GM12878 (cell line): ENCODE measurements around the gene FRYL. TPM values are rescaled to one million over a fixed set of nuclear protein-coding genes. Genes with fewer than 3 reads are reported as not detected.

Experiments
- ATAC-seq: fragments of 200-7000 bp; cut with Tn5 transposase; 3 replicates; pipeline ENCODE4 v1.9.1; 2020; ENCODE audit warnings: mild to moderate bottlenecking, moderate library complexity
- BruUV-seq: library from RNA; stranded (reverse); fragments of 400-500 nt; replicated peaks from 2 replicates; lab custom pipeline; 2021; lab: Mats Ljungman, UMichigan
- CTCF ChIA-PET: fragments of 300-600 bp; sonication (Branson Sonifier 250); formaldehyde crosslinking; extraction: SDS; loops from one replicate; lab custom pipeline; 2021; ENCODE audit warnings: inconsistent platforms; lab: Yijun Ruan, JAX
- POLR2A ChIA-PET: fragments of 350-600 bp; formaldehyde crosslinking; extraction: SDS; loops from one replicate; lab custom pipeline; 2021; ENCODE audit warnings: inconsistent platforms; lab: Charles Lee
- RAD21 ChIA-PET: fragments of 300-600 bp; sonication (Branson Sonifier 250); formaldehyde crosslinking; loops from one replicate; lab custom pipeline; 2023; ENCODE audit warnings: antibody characterized with exemption; ENCODE audit not compliant: unreplicated experiment; lab: Charles Lee
- SMC1A ChIA-PET: fragments of 300-600 bp; sonication (Branson Sonifier 250); formaldehyde crosslinking; loops from one replicate; lab custom pipeline; 2023; ENCODE audit not compliant: unreplicated experiment, uncharacterized antibody; lab: Charles Lee
- DNase-seq: peaks from one replicate; pipeline ENCODE4 v3.0.0-alpha.2; 2011; ENCODE audit warnings: low read depth, low spot score
- FAIRE-seq: peaks from 3 replicates; lab custom pipeline; 2011; peaks lifted over from hg19 to GRCh38; lab: Jason Lieb, UNC
- H2AFZ ChIP-seq: 2 replicates; pipeline ENCODE4 v1.6.0; 2011; ENCODE audit warnings: low read depth, low read length, control low read depth; ENCODE audit not compliant: control insufficient read depth
- H3K27ac ChIP-seq: 2 replicates; pipeline ENCODE4 v1.5.1; 2011; ENCODE audit warnings: control low read depth; ENCODE audit not compliant: control insufficient read depth, insufficient read depth
- H3K27me3 ChIP-seq, 2 experiments: replicated peaks in 1 of 2; 2 replicates each; pipeline versions ENCODE4 v1.6.0 to v1.6.1; 2011; ENCODE audit warnings: low read length in 1 of 2; ENCODE audit not compliant: control insufficient read depth in 2 of 2, insufficient read depth in 2 of 2
- H3K36me3 ChIP-seq, 2 experiments: 2 replicates each; pipeline ENCODE4 v1.5.1; 2011; ENCODE audit warnings: low read length in 1 of 2; ENCODE audit not compliant: control insufficient read depth in 2 of 2, insufficient read depth in 2 of 2
- H3K4me1 ChIP-seq: 2 replicates; pipeline ENCODE4 v1.6.1; 2011; ENCODE audit warnings: mild to moderate bottlenecking, low read length, moderate library complexity, mixed read lengths; ENCODE audit not compliant: control insufficient read depth, insufficient read depth
- H3K4me2 ChIP-seq: 2 replicates; pipeline ENCODE4 v1.6.0; 2011; ENCODE audit warnings: control low read depth; ENCODE audit not compliant: control insufficient read depth, insufficient read depth
- H3K4me3 ChIP-seq: fragments of 200-600 bp; sonication (generic); 2 replicates; pipeline ENCODE4 v1.5.1; 2016
- H3K79me2 ChIP-seq: 2 replicates; pipeline ENCODE4 v1.6.0; 2011; ENCODE audit warnings: low read length; ENCODE audit not compliant: control insufficient read depth, insufficient read depth
- H3K9ac ChIP-seq: 2 replicates; pipeline ENCODE4 v1.8.0; 2011; ENCODE audit warnings: low read length, control low read depth, mixed read lengths; ENCODE audit not compliant: control insufficient read depth, insufficient read depth
- H3K9me3 ChIP-seq: replicated peaks from 3 replicates; pipeline ENCODE4 v1.5.1; 2011; ENCODE audit warnings: mild to moderate bottlenecking, low read length; ENCODE audit not compliant: control insufficient read depth, insufficient read depth
- H4K20me1 ChIP-seq: 2 replicates; pipeline ENCODE4 v1.6.0; 2011; ENCODE audit not compliant: control insufficient read depth, insufficient read depth
- ATF7 ChIP-seq: fragments of 450-650 bp; IDR thresholded peaks from 2 replicates; pipeline ENCODE4 v1.6.1; 2016; ENCODE audit warnings: low read depth, mild to moderate bottlenecking
- BHLHE40 ChIP-seq, 2 experiments: fragments of 450-650 bp in 1 of 2; IDR thresholded peaks; 2 replicates each; pipeline ENCODE4 v1.6.1; 2011 to 2017; ENCODE audit warnings: low read depth in 2 of 2, borderline replicate concordance in 1 of 2, improper control_type of control experiment in 1 of 2, low read length in 1 of 2, mild to moderate bottlenecking in 1 of 2
- BRCA1 ChIP-seq: IDR thresholded peaks from 2 replicates; pipeline ENCODE4 v1.6.1; 2011; ENCODE audit warnings: low read depth, low read length, improper control_type of control experiment
- CBX5 ChIP-seq: sonication (generic); IDR thresholded peaks from 2 replicates; pipeline ENCODE4 v1.6.1; 2016; ENCODE audit warnings: low read depth, moderate library complexity, mild to moderate bottlenecking, inconsistent platforms
- CHD1 ChIP-seq: IDR thresholded peaks from 2 replicates; pipeline ENCODE4 v1.6.1; 2012; ENCODE audit warnings: low read depth, low read length, improper control_type of control experiment
- FOS ChIP-seq: IDR thresholded peaks from 3 replicates; pipeline ENCODE4 v1.6.1; 2011; ENCODE audit warnings: borderline replicate concordance; ENCODE audit not compliant: insufficient read length; ENCODE audit errors: extremely low read depth
- GATAD2B ChIP-seq: fragments of 450-650 bp; conservative IDR thresholded peaks from 2 replicates; pipeline ENCODE4 v1.6.1; 2017; ENCODE audit warnings: low read depth, mild to moderate bottlenecking, moderate library complexity
- MTA2 ChIP-seq: fragments of 450-650 bp; IDR thresholded peaks from 2 replicates; pipeline ENCODE4 v1.6.1; 2016; ENCODE audit warnings: low read depth, mild to moderate bottlenecking, moderate library complexity
- NFYA ChIP-seq: IDR thresholded peaks from 2 replicates; pipeline ENCODE4 v1.6.1; 2011; ENCODE audit warnings: low read depth, mild to moderate bottlenecking, low read length, improper control_type of control experiment, borderline replicate concordance
- RB1 ChIP-seq: fragments of 450-650 bp; formaldehyde crosslinking; IDR thresholded peaks from 2 replicates; pipeline ENCODE4 v1.6.1; 2017; ENCODE audit warnings: mild to moderate bottlenecking, borderline replicate concordance
- SMAD5 ChIP-seq: IDR thresholded peaks from 2 replicates; pipeline ENCODE4 v1.6.1; 2016; ENCODE audit warnings: antibody characterized with exemption, low read depth
- SPI1 ChIP-seq: IDR thresholded peaks from 2 replicates; pipeline ENCODE4 v1.6.1; 2011; ENCODE audit warnings: low read depth, mild to moderate bottlenecking, low read length, moderate library complexity, borderline replicate concordance; ENCODE audit not compliant: insufficient read depth
- STAT1 ChIP-seq: fragments of 450-650 bp; conservative IDR thresholded peaks from 2 replicates; pipeline ENCODE4 v1.6.1; 2014; ENCODE audit warnings: antibody characterized with exemption, mild to moderate bottlenecking
- TARDBP ChIP-seq: IDR thresholded peaks from 2 replicates; pipeline ENCODE4 v1.6.1; 2016; ENCODE audit warnings: borderline replicate concordance
- TCF12 ChIP-seq: IDR thresholded peaks from 2 replicates; pipeline ENCODE4 v1.6.1; 2011; ENCODE audit warnings: low read depth, mild to moderate bottlenecking, low read length
- TCF7 ChIP-seq: IDR thresholded peaks from 2 replicates; pipeline ENCODE4 v1.6.1; 2014; ENCODE audit warnings: antibody characterized with exemption, borderline replicate concordance
- WGBS: methylation state at CpG from one replicate; pipeline ENCODE4 v1.1.6; 2016; ENCODE audit warnings: low lambda C conversion rate; ENCODE audit not compliant: insufficient replicate concordance, insufficient coverage; ENCODE audit errors: missing lambda C conversion rate; 5-methylcytosine and 5-hydroxymethylcytosine counted together
- in situ Hi-C: fragments of 300-500 bp; cut with MboI; formaldehyde crosslinking; loops from 9 replicates; pipeline ENCODE4 v1.14.3; 2018; ENCODE audit warnings: mixed read lengths
- intact Hi-C: fragments of 100-400 bp; cut with micrococcal nuclease; formaldehyde crosslinking; loops from one replicate; pipeline ENCODE4 v1.14.2; 2022; ENCODE audit not compliant: unreplicated experiment
- polyA plus RNA-seq, 11 experiments: library from polyadenylated mRNA; depleted of rRNA in 4 of 11; unstranded in 6 of 11; stranded (reverse) in 5 of 11; fragments of >200 nt; fragmentation: Nextera tagmentation in 4 of 11; fragmentation: Illumina TruSeq in 1 of 11; extraction: Ambion mirVana in 4 of 11; extraction: Trizol in 1 of 11; gene quantifications; 1 replicate in 1 of 11; 2 replicates in 10 of 11; pipeline versions ENCODE4 v1.2.1 to v1.2.3, GENCODE V29; 2011 to 2016; ENCODE audit warnings: inconsistent platforms in 2 of 11, missing spikeins in 2 of 11, low read depth in 1 of 11
- total RNA-seq, 4 experiments: library from RNA; depleted of rRNA in 3 of 4; stranded (reverse); fragments of >200 nt in 3 of 4; fragmentation: Illumina TruSeq in 1 of 4; extraction: Trizol in 1 of 4; gene quantifications; 2 replicates each; pipeline versions ENCODE4 v1.2.1 to v1.2.3, GENCODE V29; 2013 to 2021
- TF ChIP-seq, protein P1 (sequence below): fragments of 450-650 bp; IDR thresholded peaks from 2 replicates; pipeline ENCODE4 v1.6.1; 2017; ENCODE audit warnings: antibody characterized with exemption, mild to moderate bottlenecking, moderate library complexity
- TF ChIP-seq, protein P2 (sequence below): fragments of 450-650 bp; IDR thresholded peaks from 2 replicates; pipeline ENCODE4 v1.6.1; 2017; ENCODE audit warnings: mild to moderate bottlenecking

The FRYL gene
- total and polyA plus RNA-seq, 10 of the 15 experiments (the other 5 are each of a cell fraction or from before 2014, with no cell fraction given): 10.3 to 50.6 (median 28.7) TPM

DNA sequence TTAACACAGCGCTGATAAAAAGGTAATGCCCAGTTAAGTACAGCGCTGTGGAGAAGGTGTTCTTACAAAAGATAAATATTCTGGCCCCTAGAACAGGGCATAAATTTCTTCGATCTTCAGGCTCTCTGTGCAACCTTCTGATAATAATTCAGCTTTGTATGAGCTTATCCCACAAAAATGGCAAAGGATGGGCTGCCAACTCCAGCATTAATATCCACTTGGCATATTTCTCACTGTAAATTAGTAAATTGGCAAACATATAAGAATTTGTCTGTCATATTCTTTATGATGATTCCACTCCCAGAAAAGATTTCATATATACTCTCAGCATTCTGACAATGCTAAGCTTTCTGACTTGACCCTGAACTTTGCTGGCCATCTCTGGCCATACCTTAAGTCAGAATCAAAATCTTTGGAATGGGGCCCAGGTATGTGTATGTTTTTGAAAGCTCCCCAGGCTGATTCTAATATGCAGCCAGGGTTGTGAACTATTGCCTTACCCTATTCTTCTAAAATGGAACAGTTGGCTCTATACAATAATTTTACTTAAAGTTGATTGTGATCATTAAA, 134.8 kb downstream of the FRYL start (continued):
- TF ChIP-seq, protein P1, sequence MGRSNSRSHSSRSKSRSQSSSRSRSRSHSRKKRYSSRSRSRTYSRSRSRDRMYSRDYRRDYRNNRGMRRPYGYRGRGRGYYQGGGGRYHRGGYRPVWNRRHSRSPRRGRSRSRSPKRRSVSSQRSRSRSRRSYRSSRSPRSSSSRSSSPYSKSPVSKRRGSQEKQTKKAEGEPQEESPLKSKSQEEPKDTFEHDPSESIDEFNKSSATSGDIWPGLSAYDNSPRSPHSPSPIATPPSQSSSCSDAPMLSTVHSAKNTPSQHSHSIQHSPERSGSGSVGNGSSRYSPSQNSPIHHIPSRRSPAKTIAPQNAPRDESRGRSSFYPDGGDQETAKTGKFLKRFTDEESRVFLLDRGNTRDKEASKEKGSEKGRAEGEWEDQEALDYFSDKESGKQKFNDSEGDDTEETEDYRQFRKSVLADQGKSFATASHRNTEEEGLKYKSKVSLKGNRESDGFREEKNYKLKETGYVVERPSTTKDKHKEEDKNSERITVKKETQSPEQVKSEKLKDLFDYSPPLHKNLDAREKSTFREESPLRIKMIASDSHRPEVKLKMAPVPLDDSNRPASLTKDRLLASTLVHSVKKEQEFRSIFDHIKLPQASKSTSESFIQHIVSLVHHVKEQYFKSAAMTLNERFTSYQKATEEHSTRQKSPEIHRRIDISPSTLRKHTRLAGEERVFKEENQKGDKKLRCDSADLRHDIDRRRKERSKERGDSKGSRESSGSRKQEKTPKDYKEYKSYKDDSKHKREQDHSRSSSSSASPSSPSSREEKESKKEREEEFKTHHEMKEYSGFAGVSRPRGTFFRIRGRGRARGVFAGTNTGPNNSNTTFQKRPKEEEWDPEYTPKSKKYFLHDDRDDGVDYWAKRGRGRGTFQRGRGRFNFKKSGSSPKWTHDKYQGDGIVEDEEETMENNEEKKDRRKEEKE: no peak
- no peak for TF ChIP-seq RB1
- TF ChIP-seq CHD1: no peak
- TF ChIP-seq TARDBP: no peak
- no peak for TF ChIP-seq MTA2
- TF ChIP-seq TCF12: no peak

DNA sequence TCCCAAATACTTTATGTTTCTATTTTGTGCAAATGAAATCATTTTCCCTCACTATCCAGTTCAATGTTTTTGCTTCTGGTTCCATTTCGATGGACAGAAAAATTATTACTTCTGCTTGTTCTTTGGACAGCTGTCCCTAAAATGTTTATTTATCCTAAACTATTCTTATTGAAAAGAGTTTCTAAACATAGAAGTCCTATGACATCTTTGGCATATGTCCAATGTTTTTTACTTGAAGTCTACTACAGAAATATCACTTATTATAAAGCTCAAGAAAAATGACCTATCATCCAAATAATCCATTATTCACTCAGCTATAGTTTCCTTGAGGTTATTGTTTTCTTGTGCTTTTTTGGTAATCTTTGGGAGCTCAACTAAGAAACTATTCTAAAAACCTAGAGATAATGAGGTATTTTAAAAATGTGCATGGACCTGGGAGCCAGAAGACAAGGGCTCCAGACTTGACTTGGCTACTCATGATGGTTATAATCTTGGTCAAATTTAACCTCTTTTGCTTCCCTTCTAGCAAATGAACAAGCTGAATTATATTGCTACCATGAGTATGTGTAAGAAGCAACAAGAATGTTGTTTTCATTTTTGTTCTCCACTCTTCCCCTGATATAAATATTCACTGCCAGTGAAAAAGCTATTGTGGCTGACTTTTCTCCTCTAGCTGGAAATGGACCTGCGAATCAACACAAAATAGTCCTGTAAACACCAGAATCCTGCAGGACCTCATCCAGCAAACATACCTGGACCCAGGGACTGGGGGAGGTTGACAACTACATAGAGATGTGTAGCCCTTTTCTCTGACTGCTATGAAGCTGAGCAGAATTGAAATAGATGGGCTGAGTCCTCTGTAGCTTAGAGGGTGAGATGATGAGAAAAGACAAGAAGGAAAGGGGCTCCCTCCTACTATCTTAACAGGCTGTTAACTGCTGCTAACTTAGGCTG, 137.4 kb downstream of the FRYL start:
- RAD21 ChIA-PET: interaction anchor here (1.0 kb wide), 1 partner anchor 64 kb away, joined by 3 read pairs; no protein-coding TSS in a partner anchor
- 98% methylated on average over 2 of the region's 2 CpGs for WGBS
- Histone ChIP-seq H4K20me1 (no peaks in the 10 kb centered on the region), H3K79me2 (peaks cover 2% of the 10 kb centered on the region), H3K9me3 (no peaks in the 10 kb centered on the region), H2AFZ (no peak overlapping the region), H3K4me1 (no peaks in the 10 kb centered on the region), H3K9ac (no peak overlapping the region), H3K4me3 (no peak overlapping the region), H3K4me2 (no peak overlapping the region), H3K27me3 (no peaks in the 10 kb centered on the region), H3K27ac (no peak overlapping the region), H3K36me3 (no peaks in the 10 kb centered on the region)
- POLR2A ChIA-PET: no interaction called here
- ATAC-seq (no peak), FAIRE-seq (no peak), DNase-seq (no peak)
- in situ Hi-C loops: no loop called here
- SMC1A ChIA-PET: interaction anchor here (0.9 to 1.8 kb wide), 7 partner anchors 9 to 45 kb away, joined by 3 to 5 read pairs (median 3); no protein-coding TSS in a partner anchor
- intact Hi-C loops: no loop called here
- CTCF ChIA-PET: interaction anchor here (1.1 to 1.3 kb wide), 2 partner anchors 23 to 39 kb away, joined by 3 to 5 read pairs; no protein-coding TSS in a partner anchor
- BruUV-seq: no TSS peak
- TF ChIP-seq SPI1 (no peak), BHLHE40 (IDR thresholded peaks at IDR 0.05; ENCODE audit: borderline replicate concordance in 1 of 2, low read depth in 2 of 2, low read length in 1 of 2) (no peak), STAT1 (no peak), GATAD2B (no peak), ATF7 (no peak), CBX5 (no peak), FOS (no peak), NFYA (no peak), BRCA1 (no peak), SMAD5 (no peak), TCF7 (no peak)
- TF ChIP-seq, protein P2, sequence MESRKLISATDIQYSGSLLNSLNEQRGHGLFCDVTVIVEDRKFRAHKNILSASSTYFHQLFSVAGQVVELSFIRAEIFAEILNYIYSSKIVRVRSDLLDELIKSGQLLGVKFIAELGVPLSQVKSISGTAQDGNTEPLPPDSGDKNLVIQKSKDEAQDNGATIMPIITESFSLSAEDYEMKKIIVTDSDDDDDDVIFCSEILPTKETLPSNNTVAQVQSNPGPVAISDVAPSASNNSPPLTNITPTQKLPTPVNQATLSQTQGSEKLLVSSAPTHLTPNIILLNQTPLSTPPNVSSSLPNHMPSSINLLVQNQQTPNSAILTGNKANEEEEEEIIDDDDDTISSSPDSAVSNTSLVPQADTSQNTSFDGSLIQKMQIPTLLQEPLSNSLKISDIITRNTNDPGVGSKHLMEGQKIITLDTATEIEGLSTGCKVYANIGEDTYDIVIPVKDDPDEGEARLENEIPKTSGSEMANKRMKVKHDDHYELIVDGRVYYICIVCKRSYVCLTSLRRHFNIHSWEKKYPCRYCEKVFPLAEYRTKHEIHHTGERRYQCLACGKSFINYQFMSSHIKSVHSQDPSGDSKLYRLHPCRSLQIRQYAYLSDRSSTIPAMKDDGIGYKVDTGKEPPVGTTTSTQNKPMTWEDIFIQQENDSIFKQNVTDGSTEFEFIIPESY: no peak
